ENCODE data around the gene DAPK3.
"Not testable (repeated sequence)": the region's sequence is repeated elsewhere in the genome, so short reads cannot be mapped to it uniquely, and the experiment has no call there.

The DAPK3 gene

DNA sequence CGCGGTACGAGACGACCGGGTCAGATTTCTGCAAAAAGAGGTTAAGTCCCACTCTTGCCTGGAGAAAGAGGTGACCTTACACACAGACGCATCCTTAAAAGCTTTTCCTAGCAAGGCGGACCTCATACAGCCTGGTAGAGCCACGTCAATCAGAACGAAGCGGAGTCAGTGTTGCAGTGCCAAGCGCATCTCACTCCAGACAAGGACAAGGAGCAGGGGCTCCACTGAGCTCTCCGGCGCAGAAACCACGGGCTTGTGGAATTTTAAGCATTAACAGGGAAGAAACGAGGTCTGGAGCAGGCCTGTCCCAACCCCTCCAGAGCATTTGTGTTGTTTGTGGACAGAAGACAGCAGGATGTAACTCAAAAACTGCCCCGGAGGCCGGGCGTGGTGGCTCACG is 7.2 kb upstream of the DAPK3 start:
- DNase-seq = no peak

DNA sequence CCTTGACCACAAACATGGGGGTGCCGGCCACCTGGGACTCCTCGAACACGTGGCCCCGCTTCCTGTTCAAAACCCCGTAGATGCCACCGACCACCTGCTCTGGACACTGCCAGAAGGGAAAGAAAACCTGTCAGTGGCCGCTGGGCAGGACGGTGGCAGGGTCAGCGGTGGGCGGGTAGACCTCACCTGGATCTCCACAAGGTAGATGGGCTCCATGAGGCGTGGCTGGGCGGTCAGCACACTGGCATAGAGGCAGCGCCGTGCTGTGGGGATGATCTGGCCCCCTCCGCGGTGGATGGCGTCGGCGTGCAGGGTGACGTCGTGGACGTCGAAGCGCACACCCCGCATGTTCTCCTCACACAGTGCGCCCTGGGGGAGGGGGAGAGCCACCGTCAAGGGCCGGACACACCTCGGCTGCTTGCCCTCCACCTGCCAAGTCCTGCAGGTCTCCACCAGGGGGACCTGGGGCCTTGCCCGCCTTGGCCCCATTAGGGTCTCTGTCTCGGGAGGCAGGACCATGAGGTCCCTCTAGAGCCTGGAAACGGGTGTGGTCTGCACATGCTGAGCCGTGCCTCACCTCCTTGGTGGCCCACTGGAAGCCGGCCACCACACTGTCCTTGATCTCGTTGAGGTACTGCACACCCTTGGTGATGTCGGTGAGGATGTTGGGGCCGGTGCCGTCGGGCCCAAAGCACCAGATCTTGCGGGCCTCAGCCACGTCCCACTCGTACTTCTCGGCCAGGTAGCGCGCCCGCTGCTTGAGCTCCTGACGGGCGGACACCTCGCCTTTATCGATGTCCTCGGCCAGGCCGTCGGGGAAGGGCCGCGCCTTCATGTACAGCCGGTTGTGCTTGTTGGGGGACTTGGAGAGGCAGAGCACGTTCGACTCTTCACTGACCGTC is 6.6 kb upstream of the DAPK3 start:
- DNase-seq = no peak

DNA sequence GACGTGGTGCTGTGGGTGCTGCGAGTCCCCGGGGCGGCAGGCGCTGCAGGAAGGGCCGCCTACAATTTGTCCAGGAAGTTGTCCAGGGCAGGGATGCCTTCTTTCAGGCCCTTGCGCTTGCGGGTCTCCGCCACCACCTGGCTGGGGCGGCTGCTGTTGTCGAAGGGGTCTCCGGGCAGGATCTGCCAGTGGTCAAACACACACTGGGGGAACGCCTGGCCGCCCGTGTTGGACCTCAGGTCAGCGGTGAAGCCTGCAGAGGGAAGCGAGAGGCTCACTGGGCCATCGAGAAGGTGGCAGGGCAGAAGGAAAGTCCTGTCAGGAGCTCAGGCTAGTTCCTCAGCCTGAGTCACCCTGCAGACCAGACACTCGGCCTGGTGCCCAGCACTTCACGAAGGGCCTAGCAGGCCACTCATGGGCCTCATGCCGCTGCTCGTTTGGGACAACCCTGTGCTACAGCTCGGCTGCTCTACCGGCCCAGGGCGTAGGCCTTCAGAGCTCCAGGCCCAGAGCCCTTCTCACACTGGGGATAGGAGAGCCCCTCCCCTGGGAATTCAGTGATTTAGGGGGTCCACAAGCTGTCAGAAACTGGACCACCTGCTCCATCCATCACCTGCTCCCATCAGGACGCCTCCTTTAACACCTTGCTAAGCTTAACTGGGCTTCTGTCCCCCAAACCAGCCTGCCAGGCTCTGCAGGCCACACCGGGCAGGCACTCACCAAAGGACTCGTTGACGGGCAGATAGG is 5.8 kb upstream of the DAPK3 start:
- no peak for DNase-seq

DNA sequence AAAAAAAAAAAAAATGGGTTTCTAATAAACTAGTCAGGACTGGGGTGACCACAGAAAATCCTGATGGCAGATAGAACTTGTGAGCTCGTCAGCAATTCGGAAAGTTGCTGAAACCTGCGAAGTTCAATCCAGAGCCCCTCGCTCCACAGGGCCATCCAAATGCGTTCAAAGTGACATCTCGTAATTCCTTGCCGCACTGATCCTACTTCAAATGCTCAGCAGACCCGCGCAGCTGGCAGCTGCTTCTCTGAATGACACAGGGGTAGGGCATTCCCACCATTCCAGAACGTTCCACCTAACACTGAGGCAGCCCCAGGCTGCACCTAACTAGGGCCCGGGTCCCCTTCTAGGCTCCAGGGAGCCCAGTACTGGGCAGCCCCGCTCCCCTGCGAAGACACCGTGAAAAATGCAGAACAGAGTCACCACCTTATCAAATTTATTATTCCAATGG is 4.8 kb upstream of the DAPK3 start:
- DNase-seq = no peak

DNA sequence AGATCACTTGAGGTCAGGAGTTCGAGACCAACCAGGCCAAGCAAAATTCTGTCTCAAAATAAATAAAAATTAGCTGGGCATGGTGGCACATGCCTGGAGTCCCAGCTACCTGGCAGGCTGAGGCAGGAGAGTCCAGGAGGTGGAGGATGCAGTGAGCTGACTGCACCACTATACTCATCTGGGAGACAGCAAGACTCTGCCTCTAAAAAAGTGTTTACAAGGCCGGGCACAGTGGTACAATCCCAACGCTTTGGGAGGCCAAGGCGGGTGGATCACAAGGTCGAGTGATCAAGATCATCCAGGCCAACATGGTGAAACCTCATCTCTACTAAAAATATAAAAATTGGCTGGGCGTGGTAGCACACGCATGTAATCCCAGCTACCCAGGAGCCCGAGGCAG is 4.2 kb upstream of the DAPK3 start:
- no peak for DNase-seq

DNA sequence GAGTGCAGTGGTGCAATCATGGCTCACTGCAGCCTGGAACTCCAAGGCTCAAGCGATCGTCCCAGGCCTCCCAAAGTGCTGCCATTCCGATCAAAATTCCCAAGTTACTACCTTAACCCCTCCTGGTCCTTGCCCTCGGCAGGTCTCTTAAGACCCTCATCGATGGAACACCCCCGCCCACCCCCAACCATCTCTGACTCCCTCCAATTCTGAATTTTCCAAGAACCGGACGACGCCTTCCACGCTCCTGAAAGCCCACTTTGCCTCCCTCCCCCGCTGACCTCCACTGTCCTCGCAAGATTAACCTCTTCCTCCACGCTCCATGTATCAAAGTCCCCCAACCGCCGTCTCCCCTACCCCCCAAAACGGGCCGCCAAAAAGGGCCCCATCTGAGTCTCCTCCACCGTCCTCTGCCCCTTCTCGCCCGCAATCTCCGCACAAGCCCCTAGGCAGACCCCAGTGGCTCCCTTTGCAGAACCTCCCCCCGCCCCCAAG is 539 bp downstream of the DAPK3 start:
- DNase-seq = no peak

DNA sequence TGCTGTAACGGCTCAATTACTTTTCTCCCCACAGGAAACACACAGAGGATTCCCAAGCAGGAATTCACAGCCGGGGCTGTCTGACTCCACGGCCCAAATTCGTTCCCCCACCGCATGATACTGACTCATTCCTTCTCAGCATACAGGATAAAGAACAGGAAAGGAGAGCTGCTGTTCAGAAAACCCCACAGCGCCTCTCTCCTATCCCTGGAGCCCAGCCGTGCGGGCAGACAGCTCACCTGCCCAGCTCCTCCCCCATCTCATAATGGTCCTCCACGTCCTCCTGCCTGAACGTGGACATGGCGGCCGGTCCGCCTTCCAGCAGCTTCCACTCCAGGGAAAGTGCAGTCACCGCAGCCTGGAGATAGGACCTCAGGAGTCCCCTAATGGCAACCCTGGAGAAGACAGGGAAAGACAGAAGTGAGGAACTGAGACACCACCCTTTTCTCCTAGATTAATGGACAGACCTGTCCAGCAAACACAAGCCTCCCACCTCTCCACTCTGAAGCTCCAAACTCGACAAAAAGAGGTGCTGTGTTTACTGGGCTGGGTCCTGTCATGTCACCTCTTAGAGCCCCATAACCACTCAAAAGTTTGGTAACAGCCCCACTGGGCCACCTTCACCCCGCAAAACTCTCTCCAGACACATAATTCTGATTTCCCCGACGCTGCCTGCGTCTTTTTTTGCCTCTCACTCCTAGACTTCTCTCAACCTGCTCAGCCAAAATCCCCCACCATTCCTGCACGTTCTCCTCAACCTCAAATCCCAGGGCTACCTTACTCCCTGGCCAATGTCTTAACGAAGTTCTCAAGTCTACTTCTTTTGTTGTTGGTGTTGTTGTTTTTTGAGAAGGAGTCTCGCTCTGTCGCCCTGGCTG is 1.2 kb downstream of the DAPK3 start:
- peak; percentile 90 for DNase-seq

DNA sequence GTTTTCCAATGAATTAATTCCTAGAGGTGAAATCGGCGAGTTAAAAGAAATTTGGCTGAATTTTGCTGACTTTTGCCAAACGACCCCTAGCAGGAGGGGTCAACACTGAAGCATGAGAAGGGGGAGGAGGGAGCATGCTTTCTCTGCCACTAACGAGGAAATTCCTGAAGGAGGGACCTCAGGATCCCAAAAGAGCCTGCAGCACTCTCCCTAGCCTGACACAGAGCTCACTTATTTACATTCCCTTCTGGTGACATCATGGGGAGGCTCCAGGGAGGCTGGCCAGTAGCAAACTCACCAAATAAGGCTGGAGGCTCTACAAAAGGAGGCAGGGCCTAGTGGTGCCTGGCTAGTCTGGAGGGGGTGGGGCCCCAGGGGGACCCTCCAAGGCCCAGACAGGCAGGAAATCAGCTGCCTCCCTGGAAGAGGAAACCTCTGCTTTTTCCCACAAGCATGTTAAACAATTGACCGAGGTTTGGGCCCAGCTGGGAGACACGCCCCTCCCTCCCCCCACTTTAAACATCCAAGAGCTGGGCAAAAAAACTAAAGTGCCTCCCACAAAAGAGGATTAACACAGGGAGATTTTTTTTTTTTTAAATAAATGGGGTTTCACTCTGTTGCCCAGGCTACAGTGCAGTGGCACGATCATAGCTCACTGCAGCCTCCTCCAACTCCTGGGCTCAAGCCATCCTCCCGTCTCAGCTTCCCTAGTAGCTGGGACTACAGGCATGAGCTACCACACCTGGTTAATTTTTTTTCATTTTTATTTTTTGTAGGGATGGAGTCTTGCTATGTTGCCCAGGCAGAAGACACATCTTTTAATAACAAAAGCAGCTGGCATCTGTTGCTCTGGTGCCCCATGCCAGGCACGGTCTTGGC is 2.1 kb downstream of the DAPK3 start:
- DNase-seq = peak; percentile 100

DNA sequence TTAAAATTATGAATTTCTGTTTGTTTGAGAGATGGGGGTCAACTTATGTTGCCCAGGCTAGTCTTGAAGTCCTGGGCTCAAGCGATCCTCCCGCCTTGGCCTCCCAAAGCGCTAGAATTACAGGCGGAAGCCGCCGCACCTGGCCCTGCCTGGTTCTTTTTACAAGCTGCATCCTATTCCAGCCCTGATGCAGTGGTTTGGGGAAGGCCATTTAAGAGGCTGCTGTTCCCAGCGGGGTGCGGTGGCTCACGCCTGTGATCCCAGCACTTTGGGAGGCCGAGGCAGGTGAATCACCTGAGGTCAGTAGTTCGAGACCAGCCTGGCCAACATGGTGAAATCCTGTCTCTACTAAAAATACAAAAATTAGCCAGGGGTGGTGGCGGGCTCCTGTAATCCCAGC is 2.9 kb downstream of the DAPK3 start:
- DNase-seq = not testable (repeated sequence)

DNA sequence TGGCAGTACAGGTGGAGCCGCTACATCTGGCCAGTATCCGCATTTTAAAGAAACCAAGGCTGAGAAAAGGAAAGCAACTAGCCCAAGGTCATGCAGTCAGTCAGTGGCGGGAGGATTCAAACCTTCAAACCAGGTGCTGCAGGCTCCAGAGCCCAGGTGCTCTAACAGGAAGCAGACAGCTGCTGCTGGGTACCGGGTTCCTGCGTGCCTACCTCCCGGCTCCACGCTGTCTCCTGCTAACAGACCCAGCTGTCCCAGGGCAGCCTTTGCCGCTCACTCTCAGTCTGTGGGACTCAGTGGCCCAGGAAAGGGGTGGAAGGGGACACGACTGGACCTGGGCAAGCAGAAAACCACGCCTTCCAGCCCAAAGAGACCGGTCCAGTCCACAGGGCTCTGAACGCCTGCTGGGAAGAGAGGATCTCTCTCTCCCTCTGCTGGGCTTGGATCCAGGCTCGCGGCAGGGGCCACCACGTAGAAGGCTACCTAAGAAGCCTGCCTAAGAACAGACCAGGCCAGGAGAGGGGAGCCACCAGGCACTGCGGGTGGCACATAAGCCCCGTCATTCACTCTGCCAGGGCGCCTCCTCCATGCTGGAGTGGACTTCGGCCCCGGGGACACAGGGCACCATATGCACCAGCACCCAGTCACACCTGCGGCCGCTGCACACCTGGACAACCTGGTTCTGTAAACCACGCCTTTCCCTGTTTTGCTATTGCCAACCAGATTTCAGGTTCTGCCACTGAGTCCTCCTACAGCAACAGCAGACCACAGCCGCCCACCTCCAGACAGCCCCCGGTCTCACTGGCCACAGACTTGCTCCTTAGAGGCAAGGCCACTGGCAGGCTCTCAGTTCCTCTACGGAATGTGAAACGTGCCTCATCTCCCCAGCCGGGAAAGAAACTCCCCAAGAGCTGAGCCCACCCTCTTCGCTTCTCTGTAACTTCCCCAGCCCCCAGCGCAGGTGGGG is 4.6 kb downstream of the DAPK3 start:
- no peak for DNase-seq

DNA sequence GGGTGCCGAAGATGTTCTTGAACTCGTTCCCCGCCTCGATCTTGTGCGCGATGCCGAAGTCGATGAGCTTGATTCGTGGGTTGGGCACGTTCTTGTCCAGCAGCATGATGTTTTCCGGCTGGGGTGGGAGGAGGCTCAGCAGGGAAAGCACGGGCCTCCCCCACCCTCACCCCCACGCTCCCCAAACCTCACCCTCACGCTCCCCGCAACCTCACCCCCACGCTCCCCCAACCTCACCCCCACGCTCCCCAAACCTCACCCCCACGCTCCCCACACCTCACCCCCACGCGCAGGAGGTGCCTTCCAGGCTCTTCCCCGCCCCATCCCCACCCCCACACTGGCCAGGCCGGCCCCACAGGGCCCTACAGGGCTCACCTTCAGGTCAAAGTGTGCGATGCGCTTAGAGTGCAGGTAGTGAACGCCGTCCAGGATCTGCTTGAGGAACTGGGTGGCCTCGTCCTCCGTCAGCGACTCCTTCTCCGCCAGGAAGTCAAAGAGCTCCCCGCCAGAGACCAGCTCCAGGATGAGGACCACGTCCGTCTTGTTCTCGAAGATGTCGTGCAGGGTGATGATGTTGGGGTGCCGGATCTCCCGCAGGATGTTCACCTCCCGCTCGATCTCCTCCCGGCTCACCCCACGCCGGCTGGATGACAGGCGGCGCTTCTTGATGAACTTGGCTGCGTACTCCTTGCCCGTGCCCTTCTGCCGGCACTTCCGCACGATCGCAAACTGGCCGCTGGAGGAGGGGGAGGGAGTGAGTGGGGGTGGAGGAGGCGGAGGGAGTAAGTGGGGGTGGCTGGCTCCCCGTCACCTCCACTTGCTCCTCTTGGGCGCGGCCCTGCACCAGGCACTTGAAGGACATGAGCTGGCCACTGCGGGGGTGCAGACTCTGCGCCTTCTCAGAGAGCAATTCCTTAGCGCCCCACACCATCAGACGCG is 6.4 kb downstream of the DAPK3 start:
- DNase-seq = no peak

DNA sequence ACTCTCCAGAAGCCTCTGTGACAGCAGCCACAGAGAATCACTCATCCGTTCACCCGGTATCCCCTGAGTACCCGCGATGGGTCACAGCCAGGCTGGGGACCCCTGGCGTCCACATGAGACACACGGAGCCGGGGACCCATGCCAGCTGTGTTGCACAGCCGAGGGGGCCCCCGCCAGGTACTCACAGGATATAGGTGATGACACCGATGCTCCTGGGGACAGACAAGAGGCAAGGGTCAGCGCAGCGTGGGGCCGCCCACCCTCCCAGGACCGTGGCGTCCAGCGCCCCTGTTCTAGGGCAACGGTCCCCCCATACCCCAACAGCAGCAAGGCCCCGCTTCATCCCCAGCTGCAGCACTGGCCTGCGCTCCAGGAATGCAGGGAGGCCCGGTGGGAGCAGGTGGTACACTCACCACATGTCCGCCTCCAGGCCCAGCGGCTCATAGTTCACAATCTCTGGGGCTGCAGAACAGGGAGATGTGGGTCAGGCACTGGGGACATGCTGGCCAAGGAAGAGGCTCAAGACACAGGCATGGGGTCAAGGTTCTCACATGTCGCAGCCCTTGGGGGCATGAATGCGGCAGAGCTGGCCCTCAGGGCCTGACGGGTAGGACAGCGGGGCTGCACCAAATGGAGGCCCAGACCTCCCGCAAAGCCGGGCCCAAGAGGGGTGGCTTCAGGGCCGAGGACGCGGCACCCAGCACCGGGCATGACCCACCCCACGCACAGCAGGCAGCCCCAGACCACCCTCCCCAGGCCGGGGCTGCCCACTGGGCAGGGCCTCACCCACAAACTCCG is 7.2 kb downstream of the DAPK3 start:
- DNase-seq = no peak

DNA sequence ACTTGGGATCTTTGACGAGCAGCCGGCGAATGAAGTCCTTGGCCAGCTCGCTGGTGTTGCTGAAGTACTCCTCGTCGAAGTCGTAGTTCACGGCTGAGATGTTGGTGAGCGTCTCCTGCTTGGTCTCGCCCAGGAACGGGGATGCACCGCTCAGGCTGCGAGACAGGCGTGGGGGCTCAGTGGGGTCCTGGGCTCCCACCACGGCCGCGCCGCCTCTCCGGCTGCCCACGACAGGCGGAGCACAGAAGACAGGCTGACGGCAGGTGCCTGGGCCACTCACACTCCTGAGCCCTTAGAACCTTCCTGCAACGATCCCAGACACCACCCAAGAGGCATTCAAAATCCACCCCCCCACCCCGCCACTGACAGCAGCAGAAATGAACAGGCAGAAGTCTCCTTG is 9.9 kb downstream of the DAPK3 start:
- DNase-seq = no peak

DNA sequence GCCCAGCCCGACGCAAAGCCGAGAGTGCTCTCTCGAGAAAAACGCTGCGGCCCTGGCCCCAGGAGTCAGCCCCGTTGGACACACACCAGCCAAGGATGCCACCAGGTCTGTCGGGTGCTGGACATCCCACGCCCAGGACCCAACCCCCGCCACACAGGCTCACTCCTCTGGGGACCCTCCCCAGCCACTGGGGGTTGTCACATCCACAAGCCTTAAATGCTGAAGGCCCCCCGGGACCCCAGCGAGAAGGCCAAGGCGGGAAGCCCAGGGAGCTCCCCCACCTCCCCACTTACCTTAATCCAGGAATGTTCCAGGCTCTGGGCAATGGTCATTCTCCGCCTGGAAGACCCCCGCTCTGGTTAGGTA is 11.2 kb downstream of the DAPK3 start:
- no peak for DNase-seq

DNA sequence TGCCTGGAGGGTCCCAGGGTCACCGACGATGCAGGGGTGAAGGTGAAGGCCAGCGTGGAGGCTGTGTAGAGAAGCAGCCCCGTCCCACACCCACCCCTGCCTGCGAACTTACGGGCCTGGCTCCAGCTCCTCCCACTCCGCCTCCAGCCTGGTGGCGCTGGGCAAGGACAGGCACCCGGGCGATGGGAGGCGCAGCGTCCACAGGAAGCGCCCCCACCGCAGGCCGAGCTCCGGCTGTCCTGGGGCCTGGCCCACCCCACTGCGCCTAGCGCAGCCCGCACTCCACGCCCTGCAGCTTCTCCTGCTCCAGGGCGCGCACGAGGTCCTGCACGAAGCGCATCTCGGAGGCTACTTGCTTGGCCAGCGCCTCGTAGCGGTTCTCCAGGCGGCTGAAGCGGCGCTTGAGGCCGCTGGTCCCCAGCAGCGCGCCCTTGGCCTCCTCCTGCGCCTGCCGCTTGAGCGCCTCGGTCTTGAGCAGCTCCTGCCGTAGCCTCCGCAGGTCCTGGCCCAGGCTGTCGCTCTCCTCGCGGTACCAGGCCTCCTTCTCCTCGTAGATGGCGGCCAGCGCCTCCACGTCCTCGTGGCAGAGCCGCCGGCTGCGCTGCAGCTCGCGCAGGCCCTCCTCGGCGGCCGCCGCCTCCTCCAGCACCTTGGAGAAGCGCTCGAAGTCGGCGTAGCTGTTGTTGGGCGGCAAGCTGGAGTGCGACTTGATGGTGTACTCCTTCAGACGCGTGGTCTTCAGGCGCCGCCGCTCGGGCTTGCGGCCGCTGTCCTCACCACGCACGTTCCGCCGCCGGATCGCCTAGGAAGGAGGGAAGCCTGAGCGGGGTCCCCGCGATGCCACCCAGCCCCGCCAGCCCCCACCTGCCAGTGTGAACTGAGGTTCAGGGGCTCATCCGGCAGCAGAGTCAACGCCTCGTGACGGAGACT is 11.8 kb downstream of the DAPK3 start:
- DNase-seq = no peak

DNA sequence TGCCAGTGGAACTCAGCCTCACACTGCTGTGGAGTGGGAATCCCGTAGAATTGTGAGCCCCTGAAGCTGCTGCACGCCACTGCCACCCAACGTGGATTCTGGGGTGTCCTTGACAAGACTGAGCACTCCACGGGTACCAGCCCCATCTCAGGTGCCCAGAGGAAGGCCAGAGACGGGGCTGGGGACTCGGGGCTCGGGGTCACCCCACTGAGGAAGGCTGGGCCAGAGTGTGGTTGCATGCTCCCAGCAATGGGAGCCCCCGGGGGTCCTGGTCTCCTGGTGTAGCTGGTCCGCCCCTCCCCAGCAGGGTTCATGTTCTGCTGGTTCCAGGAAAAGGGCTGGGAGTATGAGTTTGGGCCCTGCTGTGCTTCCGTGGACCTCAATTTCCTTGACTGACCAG is 15.2 kb downstream of the DAPK3 start:
- no peak for DNase-seq

DNA sequence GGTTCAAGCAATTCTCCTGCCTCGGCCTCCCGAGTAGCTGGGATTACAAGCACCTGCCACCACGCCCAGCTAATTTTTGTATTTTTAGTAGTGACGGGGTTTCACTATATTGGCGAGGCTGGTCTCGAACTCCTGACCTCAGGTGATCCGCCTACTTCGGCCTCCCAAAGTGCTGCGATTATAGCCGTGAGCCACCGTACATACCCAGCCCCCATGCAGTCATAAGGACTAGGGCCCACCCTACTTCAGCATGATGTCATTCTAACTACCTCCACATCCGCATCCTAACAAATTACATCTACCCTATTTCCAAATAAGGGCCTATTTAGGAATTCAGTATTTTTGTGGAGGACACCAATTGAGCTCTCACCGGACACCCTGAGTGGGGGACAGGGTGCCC is 15.6 kb downstream of the DAPK3 start:
- not testable (repeated sequence) for DNase-seq

All from fibroblast of skin of scalp (primary cell).